ENCODE results near the gene PXYLP1. TPM values are rescaled to one million over a fixed set of nuclear protein-coding genes. Genes with fewer than 3 reads are reported as not detected.
"Not testable (repeated sequence)": the region's sequence is repeated elsewhere in the genome, so short reads cannot be mapped to it uniquely, and the experiment has no call there.

Gene PXYLP1
- total RNA-seq, 2 donors from 2014 or later, result 37.7 to 53.6 TPM

DNA sequence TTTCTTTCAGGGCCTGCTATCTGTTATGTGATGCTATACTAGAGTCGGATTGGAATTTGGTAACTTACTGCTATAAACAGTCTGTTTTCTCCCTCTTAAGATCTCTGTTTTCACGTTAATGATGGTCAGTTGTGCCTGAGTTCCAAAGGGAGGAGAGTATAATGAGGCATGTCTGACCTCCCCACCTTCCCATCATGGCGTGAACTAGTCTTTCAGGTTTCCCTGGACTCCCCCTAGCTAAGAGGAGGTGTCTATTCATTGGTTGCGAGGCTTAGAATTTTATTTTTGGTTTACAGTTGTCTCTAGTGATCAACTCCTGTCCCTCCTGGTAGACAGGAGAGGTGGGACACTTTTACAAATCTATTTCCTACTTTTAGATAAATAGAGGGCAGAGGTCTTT, 27.8 kb upstream of the PXYLP1 start:
- Mint-ChIP-seq H3K27me3 (ENCODE audit: insufficient read depth) (no peaks in the 10 kb centered on the region), H3K27ac (no peak overlapping the region), H3K9me3 (no peaks in the 10 kb centered on the region), H3K4me1 (peaks cover 13% of the 10 kb centered on the region), H3K4me3 (no peak overlapping the region), H3K36me3 (ENCODE audit: low read depth) (no peaks in the 10 kb centered on the region)
- H3K4me1 ChIP-seq (ENCODE audit: control insufficient read depth, insufficient read depth, low read length), result peaks cover 3% of the 10 kb centered on the region
- no peak for DNase-seq
- TF ChIP-seq CTCF (conservative IDR thresholded peaks at IDR 0.05), result no peak
- H3K4me3 ChIP-seq (ENCODE audit: low read length), result no peak overlapping the region
- H3K9ac ChIP-seq (ENCODE audit: extremely low read depth, low read length, poor library complexity, severe bottlenecking), result no peak overlapping the region
- no peaks in the 10 kb centered on the region for H3K36me3 ChIP-seq (ENCODE audit: control insufficient read depth, insufficient read depth, low read length)
- WGBS, 2 experiments (ENCODE audit: insufficient coverage in 1 of 2, insufficient read length in 1 of 2), result 91 to 100% methylated on average over 1 to 4 of the region's 4 CpGs
- no peak overlapping the region for H3K27ac ChIP-seq (ENCODE audit: low read depth, low read length)
- H3K9me3 ChIP-seq (ENCODE audit: control insufficient read depth, low read length), result no peaks in the 10 kb centered on the region
- H3K27me3 ChIP-seq (ENCODE audit: control insufficient read depth, insufficient read depth, low read length, poor library complexity, severe bottlenecking), result no peaks in the 10 kb centered on the region

- Histone ChIP-seq H3K9ac (ENCODE audit: extremely low read depth, low read length, poor library complexity, severe bottlenecking) (no peak overlapping the region), H3K27ac (ENCODE audit: low read depth, low read length) (no peak overlapping the region), H3K4me1 (ENCODE audit: control insufficient read depth, insufficient read depth, low read length) (peaks cover 3% of the 10 kb centered on the region), H3K36me3 (ENCODE audit: control insufficient read depth, insufficient read depth, low read length) (no peaks in the 10 kb centered on the region), H3K27me3 (ENCODE audit: control insufficient read depth, insufficient read depth, low read length, poor library complexity, severe bottlenecking) (no peaks in the 10 kb centered on the region), H3K9me3 (ENCODE audit: control insufficient read depth, low read length) (no peaks in the 10 kb centered on the region), H3K4me3 (ENCODE audit: low read length) (no peak overlapping the region)
- H3K9me3 Mint-ChIP-seq, result no peaks in the 10 kb centered on the region
- H3K36me3 Mint-ChIP-seq (ENCODE audit: low read depth), result no peaks in the 10 kb centered on the region
- no peaks in the 10 kb centered on the region for H3K27me3 Mint-ChIP-seq (ENCODE audit: insufficient read depth)
- no peak for DNase-seq
- WGBS, 2 experiments (ENCODE audit: insufficient coverage in 1 of 2, insufficient read length in 1 of 2), result 94 to 100% methylated on average over 3 to 4 of the region's 4 CpGs
- H3K4me3 Mint-ChIP-seq, result no peak overlapping the region
- no peak for TF ChIP-seq CTCF (conservative IDR thresholded peaks at IDR 0.05)
- H3K4me1 Mint-ChIP-seq, result peaks cover 13% of the 10 kb centered on the region
- H3K27ac Mint-ChIP-seq, result no peak overlapping the region
Observed at GRCh38 chr3:141204343-141204742, 27.3 kb upstream of the PXYLP1 start.

DNA sequence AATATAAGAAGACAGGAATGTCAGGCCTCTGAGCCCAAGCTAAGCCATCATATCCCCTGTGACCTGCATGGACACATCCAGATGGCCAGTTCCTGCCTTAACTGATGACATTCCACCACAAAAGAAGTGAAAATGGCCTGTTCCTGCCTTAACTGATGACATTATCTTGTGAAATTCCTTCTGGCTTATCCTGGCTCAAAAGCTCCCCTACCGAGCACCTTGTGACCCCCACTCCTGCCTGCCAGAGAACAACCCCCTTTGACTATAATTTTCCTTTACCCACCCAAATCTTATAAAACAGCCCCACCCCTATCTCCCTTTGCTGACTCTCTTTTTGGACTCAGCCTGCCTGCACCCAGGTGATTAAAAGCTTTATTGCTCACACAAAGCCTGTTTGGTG, 20.3 kb upstream of the PXYLP1 start:
- peaks cover 25% of the 10 kb centered on the region for H3K9me3 ChIP-seq (ENCODE audit: control insufficient read depth, low read length)
- H3K27ac Mint-ChIP-seq; H3K36me3 Mint-ChIP-seq (ENCODE audit: low read depth); H3K27me3 Mint-ChIP-seq (ENCODE audit: insufficient read depth); H3K4me1 Mint-ChIP-seq; H3K36me3 ChIP-seq (ENCODE audit: control insufficient read depth, insufficient read depth, low read length); H3K9ac ChIP-seq (ENCODE audit: extremely low read depth, low read length, poor library complexity, severe bottlenecking); H3K27me3 ChIP-seq (ENCODE audit: control insufficient read depth, insufficient read depth, low read length, poor library complexity, severe bottlenecking); H3K27ac ChIP-seq (ENCODE audit: low read depth, low read length); H3K4me1 ChIP-seq (ENCODE audit: control insufficient read depth, insufficient read depth, low read length); H3K4me3 Mint-ChIP-seq; H3K4me3 ChIP-seq (ENCODE audit: low read length): not testable (repeated sequence)
- peaks cover 18% of the 10 kb centered on the region for H3K9me3 Mint-ChIP-seq
- 19 to 29% methylated on average over 1 of the region's 1 CpG for WGBS, 2 experiments (ENCODE audit: insufficient coverage in 1 of 2, insufficient read length in 1 of 2)
- peak; percentile 61 for DNase-seq

GRCh38 chr3:141212101-141212500, 19.5 kb upstream of the PXYLP1 start:
- Mint-ChIP-seq H3K4me1 (peaks cover 5% of the 10 kb centered on the region), H3K27ac (peak overlapping the region; percentile 2), H3K4me3 (no peak overlapping the region), H3K27me3 (ENCODE audit: insufficient read depth) (no peaks in the 10 kb centered on the region), H3K9me3 (peaks cover 18% of the 10 kb centered on the region), H3K36me3 (ENCODE audit: low read depth) (no peaks in the 10 kb centered on the region)
- Histone ChIP-seq H3K27me3 (ENCODE audit: control insufficient read depth, insufficient read depth, low read length, poor library complexity, severe bottlenecking) (no peaks in the 10 kb centered on the region), H3K27ac (ENCODE audit: low read depth, low read length) (no peak overlapping the region), H3K9ac (ENCODE audit: extremely low read depth, low read length, poor library complexity, severe bottlenecking) (no peak overlapping the region), H3K36me3 (ENCODE audit: control insufficient read depth, insufficient read depth, low read length) (no peaks in the 10 kb centered on the region), H3K4me3 (ENCODE audit: low read length) (peak overlapping the region; percentile 49), H3K4me1 (ENCODE audit: control insufficient read depth, insufficient read depth, low read length) (peaks cover 8% of the 10 kb centered on the region), H3K9me3 (ENCODE audit: control insufficient read depth, low read length) (peaks cover 25% of the 10 kb centered on the region)
- 94 to 100% methylated on average over 1 to 2 of the region's 2 CpGs for WGBS, 2 experiments (ENCODE audit: insufficient coverage in 1 of 2, insufficient read length in 1 of 2)
- DNase-seq, result no peak
- TF ChIP-seq CTCF (conservative IDR thresholded peaks at IDR 0.05), result no peak

Data from endodermal cell (in vitro differentiated cells).